SH-SY5Y (cell line): ENCODE data around the gene BLCAP.

Source experiments
- GATA2 ChIP-seq: IDR thresholded peaks from 2 replicates; pipeline ENCODE4 v1.6.1; 2011; ENCODE audit warnings: mild to moderate bottlenecking, low read depth, low read length
- GATA3 ChIP-seq: IDR thresholded peaks from 2 replicates; pipeline ENCODE4 v1.6.1; 2011; ENCODE audit warnings: low read depth, mild to moderate bottlenecking, low read length, moderate library complexity

- no peak for TF ChIP-seq GATA2
- no peak for TF ChIP-seq GATA3
Observed at GRCh38 chr20:37484331-37484730, 43.3 kb downstream of the BLCAP start.
